GM19351 (cell line): ENCODE results near the gene TJP1.
"Not testable (repeated sequence)": the region's sequence is repeated elsewhere in the genome, so short reads cannot be mapped to it uniquely, and the experiment has no call there.

ENCODE experiments used
- ATAC-seq: cut with Tn5 transposase; IDR thresholded peaks from one replicate; pipeline ENCODE4 v1.9.1; 2021; ENCODE audit warnings: mild to moderate bottlenecking, moderate library complexity; ENCODE audit not compliant: unreplicated experiment

The TJP1 gene

DNA sequence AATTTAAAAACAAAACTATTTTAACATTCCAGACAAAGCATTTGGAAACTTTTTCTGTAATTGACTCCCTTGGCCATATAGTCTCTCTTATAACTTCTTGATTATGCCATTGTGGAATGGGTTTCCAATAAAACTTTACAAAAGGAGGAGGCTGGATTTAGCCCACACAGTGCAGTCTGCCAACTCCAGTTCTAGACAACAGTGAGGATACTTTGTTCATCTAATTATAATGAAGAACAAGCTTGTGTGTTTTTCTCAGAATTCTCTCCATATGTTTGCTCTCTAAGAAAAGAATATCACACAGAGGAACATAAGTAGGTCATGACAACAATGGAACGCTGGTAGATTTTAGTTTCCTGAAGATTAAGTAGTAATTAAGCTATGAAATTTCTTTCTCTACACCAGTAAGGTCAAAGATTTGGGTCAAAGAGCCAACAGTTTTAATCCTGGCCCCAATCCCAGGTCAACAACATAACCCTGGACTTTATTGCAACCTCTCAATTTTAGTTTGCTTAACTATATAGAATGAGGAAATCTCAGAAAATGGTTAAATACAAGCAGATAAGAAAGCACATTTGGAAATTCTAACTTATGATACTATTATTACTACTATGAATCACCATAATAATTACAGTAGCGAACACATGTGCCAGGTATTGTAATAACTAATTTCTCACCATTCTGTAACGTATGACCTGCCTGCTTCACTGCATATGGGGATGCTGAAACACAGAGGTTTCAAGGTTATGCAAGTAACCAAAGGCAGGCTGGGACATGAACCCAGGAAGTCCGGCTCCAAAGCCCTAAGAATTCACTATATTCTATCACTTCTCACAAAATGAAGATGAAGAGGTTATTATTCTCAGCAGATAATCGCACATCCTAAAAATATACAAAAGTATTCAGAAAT is 65.7 kb downstream of the TJP1 start:
- ATAC-seq = no peak

DNA sequence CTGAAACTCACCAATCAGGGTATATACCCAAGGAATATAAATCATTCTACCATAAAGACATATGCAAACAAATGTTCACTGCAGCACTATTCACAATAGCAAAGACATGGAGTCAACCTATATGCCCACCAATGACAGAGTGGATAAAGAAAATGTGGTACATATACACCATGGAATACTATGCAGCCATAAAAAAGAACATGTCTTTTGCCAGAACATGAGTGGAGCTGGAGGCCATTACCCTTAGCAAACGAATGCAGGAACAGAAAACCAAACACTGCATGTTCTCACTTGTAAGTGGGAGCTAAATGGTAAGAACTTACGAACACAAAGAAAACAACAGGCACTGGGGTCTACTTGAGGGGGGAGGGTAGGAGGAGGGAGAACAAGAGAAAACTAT is 68.3 kb downstream of the TJP1 start:
- ATAC-seq = not testable (repeated sequence)

GRCh38 chr15:29753506-29753905 is 68.8 kb downstream of the TJP1 start:
- ATAC-seq = no peak

GRCh38 chr15:29750754-29751153 is 71.5 kb downstream of the TJP1 start:
- no peak for ATAC-seq

DNA sequence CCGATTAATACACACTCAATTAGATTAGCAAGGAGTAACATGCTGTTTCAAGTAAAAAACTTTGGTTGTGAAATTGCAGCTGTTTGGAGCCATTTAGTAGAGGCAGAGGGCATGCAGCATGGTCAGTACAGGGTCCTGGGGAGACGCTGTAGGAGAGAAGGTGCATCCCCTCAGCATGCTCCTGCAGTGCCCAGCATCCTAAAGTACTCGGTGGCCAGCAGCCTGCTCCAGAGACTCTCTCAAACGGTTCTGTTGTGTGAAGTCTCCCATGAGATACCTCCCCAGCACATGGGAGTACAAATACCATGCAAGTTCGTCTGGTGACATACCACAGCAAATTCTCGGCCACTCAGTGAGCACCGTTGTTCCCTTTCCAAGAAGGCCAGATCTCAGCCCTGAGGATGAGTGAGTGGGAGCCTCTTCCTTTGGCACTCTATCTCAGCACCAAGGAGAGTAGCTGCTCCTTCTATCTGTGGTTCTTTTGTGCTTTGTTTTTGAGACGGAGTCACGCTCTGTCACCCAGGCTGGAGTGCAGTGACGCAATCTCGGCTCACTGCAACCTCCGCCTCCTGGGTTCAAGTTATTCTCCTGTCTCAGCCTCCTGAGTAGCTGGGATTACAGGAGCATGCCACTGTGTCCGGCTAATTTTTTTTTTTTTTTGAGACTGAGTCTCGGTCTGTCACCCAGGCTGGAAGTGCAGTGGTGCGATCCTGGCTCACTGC is 72.7 kb downstream of the TJP1 start:
- ATAC-seq = no peak

DNA sequence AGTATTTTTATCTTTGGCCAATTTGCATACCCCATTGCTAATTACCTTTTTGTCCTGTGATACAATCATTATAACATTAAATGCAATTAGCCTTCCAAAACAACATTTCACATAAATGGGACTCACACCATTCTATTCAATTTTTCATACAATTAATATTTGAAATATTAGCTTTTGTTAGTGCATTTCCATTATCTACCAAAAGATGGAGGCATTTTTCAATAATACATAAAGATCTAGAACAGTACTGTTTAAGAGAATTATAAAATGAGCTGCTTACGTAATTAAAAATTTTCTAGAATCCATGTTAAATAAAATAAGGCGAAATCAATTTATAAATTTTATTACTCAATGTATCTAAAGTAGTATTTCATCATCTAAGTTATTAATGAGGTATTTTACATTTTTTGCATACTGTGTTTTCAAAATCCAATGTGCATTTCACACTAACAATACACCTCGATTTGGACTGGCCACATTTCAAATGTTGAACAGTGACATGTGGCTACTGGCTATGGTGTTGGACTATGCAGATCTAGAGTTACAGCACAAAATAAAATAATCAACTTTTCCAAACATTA is 74.3 kb downstream of the TJP1 start:
- ATAC-seq = no peak

DNA sequence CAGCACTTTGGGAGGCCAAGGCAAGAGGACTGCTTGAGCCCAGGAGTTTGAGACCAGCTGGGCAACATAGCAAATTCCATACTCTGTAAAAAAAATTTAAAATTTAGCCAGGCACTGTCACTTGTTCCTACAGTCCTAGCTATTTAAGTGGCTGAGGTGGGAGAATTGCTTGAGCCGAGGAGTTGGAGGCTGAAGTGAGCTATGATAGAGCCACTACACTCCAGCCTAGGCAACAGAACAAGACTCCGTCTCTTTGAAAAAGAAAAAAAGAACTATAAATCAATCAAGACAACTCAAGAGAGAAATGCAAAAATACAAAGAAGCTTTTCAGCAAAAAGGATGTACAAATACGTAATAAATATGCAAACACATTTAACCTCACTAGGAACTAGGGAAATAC is 78.8 kb downstream of the TJP1 start:
- no peak for ATAC-seq

GRCh38 chr15:29740692-29741311 is 81.5 kb downstream of the TJP1 start:
- ATAC-seq = no peak

GRCh38 chr15:29736744-29737020 is 85.6 kb downstream of the TJP1 start:
- ATAC-seq = no peak

DNA sequence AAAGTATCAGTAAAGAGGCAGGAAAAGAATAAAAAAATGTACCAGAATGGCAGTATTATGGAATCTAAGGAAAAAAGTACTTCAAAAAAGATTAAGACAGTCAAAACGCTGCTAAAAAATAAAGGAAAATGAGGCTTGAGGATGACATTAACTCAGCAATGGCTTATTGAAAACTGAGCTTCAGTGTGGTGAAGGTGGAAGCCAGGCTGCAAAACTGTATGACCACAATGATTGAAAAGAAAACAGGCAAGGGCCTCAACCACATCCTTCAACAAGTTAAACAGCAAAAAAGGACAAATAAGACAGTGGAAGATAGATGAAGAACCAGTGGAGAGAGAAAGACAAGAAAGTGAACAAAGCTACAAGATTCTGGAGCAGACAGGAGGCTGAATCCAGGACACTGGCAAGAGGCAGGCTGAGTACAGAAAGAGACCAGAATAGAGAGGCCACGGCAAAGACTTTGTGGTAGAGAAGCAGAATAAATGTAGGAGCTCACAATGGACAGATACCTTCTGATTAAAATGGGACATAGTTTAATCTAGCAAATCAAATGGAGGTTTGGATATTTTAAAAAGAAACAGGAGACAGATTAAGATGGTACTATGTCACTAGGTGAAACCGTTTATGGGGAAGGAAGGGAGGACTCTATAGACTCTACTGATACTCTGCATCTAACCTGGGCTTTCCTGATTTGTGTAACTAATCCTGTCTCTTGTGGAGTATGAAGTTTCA is 86.1 kb downstream of the TJP1 start:
- peak; percentile 69 for ATAC-seq

DNA sequence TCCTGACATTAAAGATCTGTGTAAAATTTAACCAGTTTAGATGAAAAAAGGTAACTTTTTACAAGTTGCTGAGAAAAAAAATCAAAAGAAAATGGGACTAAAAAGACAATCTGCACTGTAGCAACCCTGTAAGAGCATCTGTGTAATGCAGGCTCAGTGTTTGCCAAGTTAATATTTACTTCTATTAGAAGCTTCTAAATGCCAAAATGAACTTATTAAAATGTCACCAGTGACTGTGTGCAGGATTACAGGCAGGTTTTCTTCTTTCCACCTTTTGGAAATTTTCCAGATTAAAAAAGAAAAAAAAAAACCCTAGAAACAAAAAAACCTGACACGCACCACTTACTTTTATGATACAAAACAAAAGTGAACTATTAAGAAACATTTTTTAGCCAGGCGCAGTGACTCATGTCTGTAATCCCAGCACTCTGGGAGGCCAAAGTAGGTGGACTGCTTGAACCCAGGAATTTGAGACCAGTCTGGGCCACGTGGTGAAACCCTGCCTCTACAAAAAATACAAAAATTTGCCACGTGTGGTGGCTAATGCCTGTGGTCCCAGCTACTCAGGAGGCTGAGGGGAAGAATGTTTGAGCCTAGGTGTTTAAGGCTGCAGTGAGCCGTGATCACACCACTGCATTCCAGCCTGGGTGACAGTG is 87.2 kb downstream of the TJP1 start:
- ATAC-seq = no peak

GRCh38 chr15:29731865-29732264 is 90.4 kb downstream of the TJP1 start:
- ATAC-seq = no peak

DNA sequence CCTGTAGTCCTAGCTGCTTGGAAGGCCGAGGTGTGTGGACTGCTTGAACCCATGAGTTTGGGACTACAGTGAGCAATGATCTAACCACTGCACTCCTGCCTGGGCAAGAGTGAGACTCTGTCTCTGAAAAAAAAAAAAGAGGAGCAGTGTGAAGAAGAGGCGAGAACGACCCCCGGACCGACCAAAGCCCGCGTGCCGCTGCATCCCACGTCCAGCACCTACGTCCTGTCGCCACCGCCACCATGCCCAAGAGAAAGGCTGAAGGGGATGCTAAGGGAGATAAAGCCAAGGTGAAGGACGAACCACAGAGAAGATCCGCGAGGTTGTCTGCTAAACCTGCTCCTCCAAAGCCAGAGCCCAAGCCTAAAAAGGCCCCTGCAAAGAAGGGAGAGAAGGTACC is 91.8 kb downstream of the TJP1 start:
- not testable (repeated sequence) for ATAC-seq

DNA sequence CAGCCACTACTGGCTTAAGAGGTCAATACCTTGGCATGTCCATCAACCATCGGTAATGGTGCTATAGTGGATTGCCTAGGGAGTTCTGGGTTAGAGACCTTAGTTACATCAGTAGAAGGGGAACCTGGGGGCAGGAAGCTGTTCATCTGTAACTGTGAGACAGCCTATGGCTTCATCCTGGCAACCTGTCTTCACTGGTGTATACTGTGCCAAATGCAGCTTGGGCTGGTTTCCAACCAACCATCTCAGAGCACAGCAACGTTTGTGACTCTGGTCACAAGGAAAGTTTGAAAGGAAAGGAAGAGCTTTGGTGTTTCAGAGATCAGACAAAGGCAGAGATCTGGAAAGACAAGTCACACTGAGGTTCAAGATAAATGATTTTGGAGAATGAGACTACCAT is 93.8 kb downstream of the TJP1 start:
- ATAC-seq = no peak

DNA sequence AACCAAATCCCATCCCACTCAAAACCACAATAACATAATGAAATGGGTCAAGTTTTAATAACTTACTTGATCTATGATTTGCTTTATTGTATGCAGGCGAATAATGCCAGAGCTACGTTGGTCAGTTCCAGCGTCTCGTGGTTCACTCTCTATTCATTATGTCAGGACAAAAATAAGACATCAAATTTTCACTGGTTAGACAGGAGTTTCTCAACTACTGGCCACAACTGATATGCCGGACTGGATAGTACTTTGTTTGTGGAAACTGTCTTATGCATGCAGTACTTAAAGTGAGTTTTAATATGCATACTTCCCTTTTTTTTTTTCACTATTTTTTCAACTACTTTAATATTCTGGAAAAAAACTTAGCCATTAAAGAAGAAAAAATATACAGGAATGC is 94.4 kb downstream of the TJP1 start:
- ATAC-seq = no peak

GRCh38 chr15:29726553-29726952 is 95.7 kb downstream of the TJP1 start:
- ATAC-seq = no peak

DNA sequence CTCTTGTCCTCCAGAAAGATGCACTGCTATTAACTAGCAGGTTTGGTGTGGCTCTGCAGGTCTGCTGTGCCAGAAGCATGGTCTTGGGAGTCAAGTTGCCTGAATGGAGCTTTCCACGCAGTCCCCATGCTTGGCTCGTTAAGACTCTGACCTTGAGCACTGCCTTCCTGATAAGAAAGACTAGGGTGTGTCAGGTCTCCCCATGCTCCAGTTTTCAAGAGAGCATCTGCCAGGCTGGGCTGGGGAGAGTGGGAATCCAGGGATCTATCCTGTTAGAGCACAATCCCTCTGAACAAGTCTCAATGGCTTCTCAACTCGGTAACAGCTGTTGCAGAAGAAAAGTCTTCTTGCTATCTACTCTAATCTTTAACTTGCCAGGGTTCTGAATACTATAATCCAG is 98.2 kb downstream of the TJP1 start:
- ATAC-seq = no peak

DNA sequence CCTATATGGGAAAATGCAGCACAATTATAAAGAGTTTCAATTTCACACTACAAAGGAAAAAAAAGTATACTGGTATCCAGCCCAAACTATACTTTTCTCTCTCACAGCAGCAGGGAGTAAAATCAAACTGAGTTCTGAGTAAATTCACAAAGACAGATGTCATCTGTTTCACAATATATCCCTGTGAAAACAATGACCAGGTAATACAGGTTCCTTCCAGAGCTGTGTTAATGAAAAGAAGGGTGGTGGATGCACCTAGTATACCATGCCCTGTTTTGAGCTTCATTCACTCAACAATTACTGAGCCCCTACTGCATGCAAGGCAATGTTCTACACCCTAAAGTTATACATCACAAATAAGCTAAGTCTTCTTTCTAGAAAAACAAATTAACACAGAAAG is 108.5 kb downstream of the TJP1 start:
- ATAC-seq = no peak

DNA sequence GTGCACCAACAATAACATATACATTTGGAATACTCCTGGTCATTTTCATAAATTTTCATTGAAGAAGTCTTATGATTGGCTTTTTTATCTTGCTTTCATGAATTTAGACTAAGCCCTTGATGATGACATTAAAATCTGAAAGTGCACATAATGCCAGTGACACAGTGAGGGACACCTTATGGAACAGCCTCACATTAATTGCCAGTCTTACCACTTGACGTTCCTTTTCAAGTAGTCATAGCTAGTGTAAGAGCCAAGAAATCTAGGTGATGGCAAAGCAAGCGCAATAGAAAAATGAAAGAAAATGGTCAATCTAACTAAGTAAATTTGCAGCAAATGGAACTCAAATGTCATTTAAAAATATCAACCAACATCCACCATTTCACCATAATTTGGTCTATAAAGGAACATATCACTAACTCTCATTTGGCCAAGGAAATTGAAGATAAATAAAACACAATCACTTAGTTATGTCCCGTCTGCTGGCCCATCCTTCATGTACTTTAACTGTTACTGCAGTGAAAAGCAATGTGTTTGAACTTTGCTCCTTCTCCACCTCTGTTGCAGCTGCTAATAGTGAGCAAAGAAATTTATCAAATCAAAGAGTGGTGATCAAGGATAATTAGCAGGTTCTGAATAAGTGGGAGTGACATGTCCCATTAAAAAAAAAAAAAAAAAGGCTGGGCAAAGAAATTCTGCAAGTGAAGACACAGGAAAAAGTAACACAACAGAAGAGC is 110.0 kb downstream of the TJP1 start:
- no peak for ATAC-seq

DNA sequence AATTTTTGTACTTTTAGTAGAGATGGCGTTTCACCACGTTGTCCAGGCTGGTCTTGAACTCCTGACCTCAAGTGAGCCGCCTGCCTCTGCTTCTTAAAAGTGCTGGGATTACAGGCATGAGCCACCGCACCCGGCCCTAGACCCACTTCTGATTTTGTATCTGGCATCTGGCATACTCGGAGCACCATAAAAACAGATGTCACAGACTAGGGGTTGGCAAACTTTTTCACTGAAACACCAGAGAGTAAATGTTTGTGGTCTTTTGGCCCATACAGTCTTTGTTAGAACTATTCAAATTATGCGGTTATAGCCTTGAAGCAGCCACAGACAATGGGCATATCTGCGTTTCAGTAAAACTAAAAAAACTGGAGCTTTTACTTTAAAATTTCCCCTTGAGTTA is 110.7 kb downstream of the TJP1 start:
- ATAC-seq = no peak
